NK-92 (cell line): Measurements from ENCODE around the gene MEI4.

Experiments
- DNase-seq: peaks from one replicate; lab custom pipeline; 2025; ENCODE audit not compliant: unreplicated experiment; lab: John Stamatoyannopoulos, UW

Gene MEI4

GRCh38 chr6:77930382-77930781 lies 277.5 kb downstream of the MEI4 start:
- DNase-seq, result no peak

GRCh38 chr6:77930952-77931351 lies 278.1 kb downstream of the MEI4 start:
- DNase-seq, result no peak

GRCh38 chr6:77962070-77962469 lies 309.2 kb downstream of the MEI4 start:
- DNase-seq, result no peak

- DNase-seq, result no peak
These were observed 312.6 kb downstream of the MEI4 start for GRCh38 chr6:77965449-77965848.

GRCh38 chr6:77972334-77972733 lies 319.5 kb downstream of the MEI4 start:
- no peak for DNase-seq
